ENCODE measurements around the gene KLHDC7A.

The KLHDC7A gene

GRCh38 chr1:18473195-18473815, 7.4 kb upstream of the KLHDC7A start:
- no peak overlapping the region for H3K4me2 ChIP-seq (ENCODE audit: low read depth, low read length, poor library complexity, severe bottlenecking)
- H2AFZ ChIP-seq (ENCODE audit: low read length), result no peak overlapping the region

DNA sequence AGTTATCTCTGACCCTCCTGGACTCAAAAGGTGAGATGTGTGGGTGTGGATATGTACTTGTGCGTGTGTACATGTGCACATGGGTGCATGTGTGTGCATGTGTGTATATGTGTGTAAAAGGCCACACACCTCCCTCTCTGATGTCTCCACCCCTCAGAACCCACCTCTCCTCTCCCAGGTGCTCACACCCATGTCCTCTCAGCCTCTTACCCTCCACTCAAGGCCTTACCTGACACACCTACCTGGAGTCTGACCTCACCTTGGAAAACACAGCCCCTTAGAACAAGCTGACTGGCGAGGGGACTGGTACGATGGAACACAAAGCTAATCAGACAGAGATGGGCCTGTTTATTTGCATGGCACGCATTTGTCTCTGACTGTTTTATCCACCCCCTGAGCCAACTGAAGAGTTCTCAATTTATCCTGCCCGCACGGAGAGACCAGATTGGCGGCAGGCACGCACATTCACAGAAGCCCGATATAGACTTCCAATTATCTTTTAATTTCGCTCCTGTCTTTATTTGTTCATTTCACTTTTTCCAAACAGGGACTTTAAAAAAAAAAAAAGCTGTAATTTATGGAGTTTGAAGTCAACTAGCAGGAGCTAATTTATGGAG, 6.1 kb upstream of the KLHDC7A start:
- TF ChIP-seq, protein P1, sequence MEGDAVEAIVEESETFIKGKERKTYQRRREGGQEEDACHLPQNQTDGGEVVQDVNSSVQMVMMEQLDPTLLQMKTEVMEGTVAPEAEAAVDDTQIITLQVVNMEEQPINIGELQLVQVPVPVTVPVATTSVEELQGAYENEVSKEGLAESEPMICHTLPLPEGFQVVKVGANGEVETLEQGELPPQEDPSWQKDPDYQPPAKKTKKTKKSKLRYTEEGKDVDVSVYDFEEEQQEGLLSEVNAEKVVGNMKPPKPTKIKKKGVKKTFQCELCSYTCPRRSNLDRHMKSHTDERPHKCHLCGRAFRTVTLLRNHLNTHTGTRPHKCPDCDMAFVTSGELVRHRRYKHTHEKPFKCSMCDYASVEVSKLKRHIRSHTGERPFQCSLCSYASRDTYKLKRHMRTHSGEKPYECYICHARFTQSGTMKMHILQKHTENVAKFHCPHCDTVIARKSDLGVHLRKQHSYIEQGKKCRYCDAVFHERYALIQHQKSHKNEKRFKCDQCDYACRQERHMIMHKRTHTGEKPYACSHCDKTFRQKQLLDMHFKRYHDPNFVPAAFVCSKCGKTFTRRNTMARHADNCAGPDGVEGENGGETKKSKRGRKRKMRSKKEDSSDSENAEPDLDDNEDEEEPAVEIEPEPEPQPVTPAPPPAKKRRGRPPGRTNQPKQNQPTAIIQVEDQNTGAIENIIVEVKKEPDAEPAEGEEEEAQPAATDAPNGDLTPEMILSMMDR (conservative IDR thresholded peaks at IDR 0.05; ENCODE audit: low read length), result no peak
- no peak for TF ChIP-seq EZH2phosphoT487 (IDR thresholded peaks at IDR 0.05; ENCODE audit: borderline replicate concordance)
- no peak overlapping the region for H2AFZ ChIP-seq (ENCODE audit: low read length)
- no peak overlapping the region for H3K4me2 ChIP-seq (ENCODE audit: low read depth, low read length, poor library complexity, severe bottlenecking)
- H3K4me1 ChIP-seq (ENCODE audit: insufficient read depth, low read length, poor library complexity, severe bottlenecking), result no peaks in the 10 kb centered on the region
- no peaks in the 10 kb centered on the region for H3K79me2 ChIP-seq (ENCODE audit: insufficient read depth, low read length)
- H3K9ac ChIP-seq (ENCODE audit: low read depth, low read length, poor library complexity, severe bottlenecking), result no peak overlapping the region
- H3K9me2 ChIP-seq (replicated peaks; ENCODE audit: low read depth, low read length), result no peaks in the 10 kb centered on the region
- H3K36me3 ChIP-seq (ENCODE audit: insufficient read depth, low read length), result no peaks in the 10 kb centered on the region
- H3K27me3 ChIP-seq (ENCODE audit: insufficient read depth, low read length, poor library complexity, severe bottlenecking), result no peaks in the 10 kb centered on the region
- H3F3A ChIP-seq (ENCODE audit: low read depth), result no peaks in the 10 kb centered on the region
- H4K20me1 ChIP-seq (ENCODE audit: insufficient read depth, low read length, poor library complexity, severe bottlenecking), result no peaks in the 10 kb centered on the region
- no peak overlapping the region for H3K4me3 ChIP-seq (ENCODE audit: low read length, poor library complexity, severe bottlenecking)
- H3K9me3 ChIP-seq (ENCODE audit: insufficient read depth, low read depth, low read length), result no peaks in the 10 kb centered on the region

More at GRCh38 chr1:18473195-18473815, 7.4 kb upstream of the KLHDC7A start:
- Histone ChIP-seq H3K79me2 (ENCODE audit: insufficient read depth, low read length) (no peaks in the 10 kb centered on the region), H4K20me1 (ENCODE audit: insufficient read depth, low read length, poor library complexity, severe bottlenecking) (no peaks in the 10 kb centered on the region), H3K9me2 (replicated peaks; ENCODE audit: low read depth, low read length) (no peaks in the 10 kb centered on the region), H3K9me3 (ENCODE audit: insufficient read depth, low read depth, low read length) (no peaks in the 10 kb centered on the region), H3K4me1 (ENCODE audit: insufficient read depth, low read length, poor library complexity, severe bottlenecking) (no peaks in the 10 kb centered on the region), H3K9ac (ENCODE audit: low read depth, low read length, poor library complexity, severe bottlenecking) (no peak overlapping the region), H3K36me3 (ENCODE audit: insufficient read depth, low read length) (no peaks in the 10 kb centered on the region), H3F3A (ENCODE audit: low read depth) (no peaks in the 10 kb centered on the region), H3K27me3 (ENCODE audit: insufficient read depth, low read length, poor library complexity, severe bottlenecking) (no peaks in the 10 kb centered on the region), H3K4me3 (ENCODE audit: low read length, poor library complexity, severe bottlenecking) (no peak overlapping the region)
- TF ChIP-seq EZH2phosphoT487 (IDR thresholded peaks at IDR 0.05; ENCODE audit: borderline replicate concordance), result no peak
- TF ChIP-seq, protein P1 (conservative IDR thresholded peaks at IDR 0.05; ENCODE audit: low read length), result no peak

DNA sequence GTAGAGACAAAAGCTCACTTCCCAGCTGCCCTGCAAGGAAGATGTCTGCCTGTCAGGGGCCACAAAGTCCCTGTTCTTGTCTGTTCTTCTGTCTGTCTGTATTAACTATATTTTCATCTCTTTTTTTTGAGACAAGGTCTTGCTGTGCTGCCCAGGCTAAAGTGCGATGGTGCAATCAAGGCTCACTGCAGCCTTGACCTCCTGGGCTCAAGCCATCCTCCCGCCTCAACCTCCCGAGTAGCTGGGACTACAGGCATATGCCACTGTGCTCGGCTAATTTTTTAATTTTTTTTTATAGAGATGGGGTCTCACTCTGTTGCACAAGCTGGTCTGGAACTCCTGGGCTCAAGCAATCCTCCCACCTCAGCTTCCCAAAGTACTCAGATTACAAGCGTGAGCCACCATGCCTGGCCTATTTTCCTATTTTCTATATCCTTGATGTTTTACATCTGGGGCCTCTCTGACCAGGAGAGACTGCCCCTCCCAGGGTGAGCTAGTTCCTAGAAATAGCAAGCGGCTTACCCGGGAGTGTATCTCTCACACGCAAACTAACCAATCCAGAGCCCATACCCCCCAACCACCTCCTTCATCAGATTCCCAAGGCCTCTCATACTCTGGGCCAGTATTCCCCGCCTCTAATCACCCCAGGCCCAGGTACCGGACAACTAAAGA, 5.4 kb upstream of the KLHDC7A start:
- Histone ChIP-seq H3K4me1 (ENCODE audit: insufficient read depth, low read length, poor library complexity, severe bottlenecking) (no peaks in the 10 kb centered on the region), H3K9me3 (ENCODE audit: insufficient read depth, low read depth, low read length) (no peaks in the 10 kb centered on the region), H3K27me3 (ENCODE audit: insufficient read depth, low read length, poor library complexity, severe bottlenecking) (no peaks in the 10 kb centered on the region), H2AFZ (ENCODE audit: low read length) (no peak overlapping the region), H3K4me3 (ENCODE audit: low read length, poor library complexity, severe bottlenecking) (no peak overlapping the region), H3K9ac (ENCODE audit: low read depth, low read length, poor library complexity, severe bottlenecking) (no peak overlapping the region), H4K20me1 (ENCODE audit: insufficient read depth, low read length, poor library complexity, severe bottlenecking) (no peaks in the 10 kb centered on the region), H3K36me3 (ENCODE audit: insufficient read depth, low read length) (no peaks in the 10 kb centered on the region), H3K9me2 (replicated peaks; ENCODE audit: low read depth, low read length) (no peaks in the 10 kb centered on the region), H3F3A (ENCODE audit: low read depth) (no peaks in the 10 kb centered on the region), H3K4me2 (ENCODE audit: low read depth, low read length, poor library complexity, severe bottlenecking) (no peak overlapping the region), H3K79me2 (ENCODE audit: insufficient read depth, low read length) (no peaks in the 10 kb centered on the region)
- TF ChIP-seq, protein P1 (conservative IDR thresholded peaks at IDR 0.05; ENCODE audit: low read length), result no peak

All from Loucy (cell line).